HG02943 (cell line): ENCODE measurements around the gene MTMR12.
A peak's percentile ranks its signal among the peaks of the same experiment; 100 is the strongest.
"Not testable (repeated sequence)": the region's sequence is repeated elsewhere in the genome, so short reads cannot be mapped to it uniquely, and the experiment has no call there.

Experiments used
- ATAC-seq: cut with Tn5 transposase; IDR thresholded peaks from one replicate; pipeline ENCODE4 v1.9.1; 2021; ENCODE audit warnings: mild to moderate bottlenecking, low read depth, moderate library complexity; ENCODE audit not compliant: unreplicated experiment

Gene MTMR12

DNA sequence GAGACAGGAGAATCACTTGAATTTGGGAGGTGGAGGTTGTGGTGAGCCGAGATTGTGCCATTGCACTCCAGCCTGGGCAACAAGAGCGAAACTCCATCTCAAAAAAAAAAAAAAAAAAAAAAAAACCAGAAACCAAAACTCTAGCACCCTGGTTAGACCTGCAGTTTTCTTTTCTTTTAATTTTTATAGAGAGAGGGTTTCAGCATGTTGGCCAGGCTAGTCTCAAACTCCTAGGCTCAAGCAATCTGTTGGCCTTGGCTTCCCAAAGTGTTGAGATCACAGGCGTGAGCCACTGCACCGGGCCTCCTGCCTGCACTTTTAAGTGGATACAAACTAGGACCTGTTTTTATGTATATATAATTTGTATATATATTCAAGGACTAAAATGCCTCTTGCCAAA, 12.9 kb upstream of the MTMR12 start:
- ATAC-seq, result no peak

GRCh38 chr5:32325062-32325461, 12.3 kb upstream of the MTMR12 start:
- no peak for ATAC-seq

DNA sequence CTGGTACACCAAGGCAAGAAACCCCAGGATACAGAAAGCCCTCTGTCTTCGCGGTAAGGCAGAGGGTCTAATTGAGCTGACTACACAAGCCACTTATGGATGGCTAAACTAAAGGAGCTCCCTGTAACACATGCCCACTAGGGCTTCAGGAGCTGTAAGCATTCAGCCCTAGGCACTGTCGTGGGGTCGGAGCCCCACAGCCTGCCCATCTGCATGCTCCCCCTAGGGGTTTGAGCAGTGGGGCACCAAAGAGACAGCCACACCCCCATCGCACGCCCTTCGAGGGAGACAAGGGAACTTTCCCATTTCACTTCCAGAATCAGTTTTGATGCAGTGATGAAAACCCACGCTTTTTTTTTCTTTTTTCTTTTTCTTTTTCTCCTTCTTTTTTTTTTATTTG, 11.0 kb upstream of the MTMR12 start:
- ATAC-seq, result no peak

- ATAC-seq, result no peak
These were observed 10.1 kb upstream of the MTMR12 start for GRCh38 chr5:32322882-32323281.

DNA sequence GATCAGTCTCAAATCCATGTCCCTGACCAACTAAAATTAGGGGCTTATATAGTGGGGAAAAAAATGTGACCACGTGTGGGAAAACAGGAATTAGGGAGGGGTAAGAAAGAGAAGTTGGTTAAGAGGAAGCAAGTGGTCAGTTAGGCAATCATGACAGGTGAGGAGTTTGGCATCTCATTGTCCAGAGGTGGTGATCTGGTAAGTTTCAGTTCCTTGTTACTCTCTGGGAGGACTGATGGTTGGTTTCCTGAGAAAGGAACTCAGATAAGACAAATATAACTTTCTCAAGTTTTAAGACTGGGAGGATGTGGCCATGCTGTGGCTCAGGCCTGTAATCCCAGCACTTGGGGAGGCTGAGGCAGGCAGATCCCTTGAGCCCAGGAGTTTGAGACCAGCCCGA, 9.0 kb upstream of the MTMR12 start:
- ATAC-seq, result not testable (repeated sequence)

- no peak for ATAC-seq
These were observed 7.8 kb upstream of the MTMR12 start for GRCh38 chr5:32320576-32320975.

- ATAC-seq, result no peak
These were observed 7.3 kb upstream of the MTMR12 start for GRCh38 chr5:32319926-32320543.

- no peak for ATAC-seq
These were observed 6.7 kb upstream of the MTMR12 start for GRCh38 chr5:32319392-32319791.

DNA sequence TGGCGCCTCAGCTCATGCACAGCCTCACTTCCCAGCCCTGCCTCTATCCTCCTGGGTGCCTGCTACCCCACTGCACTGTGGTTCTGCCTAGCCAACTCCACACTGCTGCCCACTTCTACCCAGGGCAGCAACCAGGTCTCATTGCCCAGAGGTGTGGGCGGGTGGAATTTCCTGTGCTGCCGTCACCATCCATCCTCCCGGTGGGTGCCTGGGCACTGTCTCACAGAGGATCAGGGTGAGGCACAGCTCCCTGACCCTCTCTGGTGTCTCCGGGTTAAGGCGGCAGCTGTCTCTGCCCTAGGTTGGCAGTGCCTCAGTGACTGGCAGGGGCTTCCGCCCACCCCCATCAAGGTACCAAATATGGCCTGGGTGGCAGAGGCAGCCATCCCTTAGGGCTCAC, 4.3 kb upstream of the MTMR12 start:
- no peak for ATAC-seq

- no peak for ATAC-seq
These were observed 2.7 kb upstream of the MTMR12 start for GRCh38 chr5:32315221-32316014.

- ATAC-seq, result no peak
These were observed 1.9 kb upstream of the MTMR12 start for GRCh38 chr5:32314658-32315057.

- not testable (repeated sequence) for ATAC-seq
These were observed 1.4 kb upstream of the MTMR12 start for GRCh38 chr5:32314152-32314488.

DNA sequence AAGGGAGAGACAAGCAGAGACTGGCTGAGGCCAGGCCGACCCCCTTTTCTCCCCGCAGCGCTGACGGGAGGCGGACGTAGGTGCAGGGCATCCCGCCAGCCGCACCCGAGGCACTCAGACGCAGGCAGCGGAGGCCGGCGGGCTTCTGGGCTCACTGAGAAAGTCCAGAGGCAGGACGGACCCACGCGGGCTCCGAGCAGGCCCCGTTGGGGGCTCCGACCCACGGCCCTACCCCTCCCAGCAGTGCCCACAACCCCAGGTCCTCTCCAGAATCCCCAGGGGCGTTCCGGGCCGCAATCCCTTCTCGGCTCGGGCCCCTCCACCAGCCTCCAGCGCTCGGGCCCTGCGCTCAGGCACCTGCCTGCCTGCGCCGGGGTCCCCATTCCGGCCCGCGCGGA, 543 bp downstream of the MTMR12 start:
- peak; percentile 26 for ATAC-seq

- ATAC-seq, result no peak
These were observed 1.1 kb downstream of the MTMR12 start for GRCh38 chr5:32311404-32312196.

DNA sequence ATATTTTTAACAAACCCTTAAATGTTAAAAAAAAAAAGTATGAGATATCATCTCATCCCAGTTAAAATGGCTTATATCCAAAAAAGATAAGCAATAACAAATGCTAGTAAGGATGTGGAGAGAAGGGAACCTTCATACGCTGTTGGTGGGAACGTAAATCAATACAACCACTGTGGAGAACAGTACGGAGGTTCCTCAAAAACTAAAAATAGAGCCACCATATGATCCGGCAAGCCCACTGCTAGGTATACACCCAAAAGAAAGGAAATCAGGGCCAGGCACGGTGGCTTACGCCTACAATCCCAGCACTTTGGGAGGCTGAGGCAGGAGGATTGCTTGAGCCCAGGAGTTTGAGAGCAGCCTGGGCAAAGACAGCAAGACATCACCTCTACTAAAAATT, 3.0 kb downstream of the MTMR12 start:
- ATAC-seq, result no peak

- no peak for ATAC-seq
These were observed 3.8 kb downstream of the MTMR12 start for GRCh38 chr5:32308946-32309345.

DNA sequence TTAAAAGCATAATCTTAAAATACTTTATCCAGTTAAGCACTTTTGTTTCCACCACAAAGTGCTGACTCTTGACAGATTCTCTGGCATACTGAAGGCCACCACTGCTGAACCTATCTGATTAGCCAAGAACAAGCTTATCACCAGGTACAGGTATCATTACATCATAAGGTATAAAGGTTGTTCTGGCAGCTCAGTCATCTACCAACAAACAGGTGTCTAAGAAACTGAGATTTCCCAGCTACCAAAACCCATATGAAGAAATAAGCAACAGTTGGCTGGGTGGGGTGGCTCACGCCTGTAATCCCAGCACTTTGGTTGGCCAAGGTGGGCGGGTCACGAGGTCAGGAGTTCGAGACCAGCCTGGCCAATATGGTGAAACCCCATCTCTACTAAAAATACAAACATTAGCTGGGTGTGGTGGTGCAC, 5.0 kb downstream of the MTMR12 start:
- ATAC-seq, result no peak

GRCh38 chr5:32304622-32305021, 8.1 kb downstream of the MTMR12 start:
- ATAC-seq, result no peak

GRCh38 chr5:32303755-32304120, 9.0 kb downstream of the MTMR12 start:
- no peak for ATAC-seq

GRCh38 chr5:32302835-32303754, 9.6 kb downstream of the MTMR12 start:
- ATAC-seq, result no peak

DNA sequence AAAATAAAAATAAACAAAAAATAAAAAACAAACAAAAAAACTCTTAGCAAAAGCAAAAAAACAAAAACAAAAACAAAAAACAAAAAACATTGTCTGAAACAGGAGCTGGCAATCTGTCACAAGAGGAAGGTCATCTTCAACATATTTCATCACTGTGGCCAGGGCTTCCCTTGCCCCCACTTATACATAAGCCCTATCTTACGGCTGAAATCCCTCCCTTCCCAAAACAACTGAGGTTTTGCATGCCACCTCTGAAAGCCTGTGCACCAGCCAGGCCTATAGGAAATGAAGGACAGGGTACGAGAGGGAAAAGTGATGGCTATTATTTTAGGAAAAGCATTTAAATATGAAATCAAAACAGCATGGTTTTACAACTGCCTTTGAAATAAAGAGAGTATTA, 10.8 kb downstream of the MTMR12 start:
- ATAC-seq, result no peak
